IPS-18a (cell line): ENCODE measurements around the gene DLG2.
A peak's percentile ranks its signal among the peaks of the same experiment; 100 is the strongest.
"Not testable (repeated sequence)": the region's sequence is repeated elsewhere in the genome, so short reads cannot be mapped to it uniquely, and the experiment has no call there.

Source experiments
- H3K27ac ChIP-seq: one replicate; pipeline ENCODE4 v1.5.1; 2013; ENCODE audit warnings: low read length
- H3K27me3 ChIP-seq: one replicate; pipeline ENCODE4 v1.6.1; 2013; ENCODE audit warnings: mild to moderate bottlenecking, low read length; ENCODE audit not compliant: control insufficient read depth, insufficient read depth
- H3K36me3 ChIP-seq: one replicate; pipeline ENCODE4 v1.6.1; 2013; ENCODE audit warnings: low read depth, low read length; ENCODE audit not compliant: control insufficient read depth
- H3K4me1 ChIP-seq: one replicate; pipeline ENCODE4 v1.6.1; 2013; ENCODE audit warnings: low read depth, low read length; ENCODE audit not compliant: control insufficient read depth
- H3K4me3 ChIP-seq: one replicate; pipeline ENCODE4 v1.5.1; 2013; ENCODE audit warnings: low read length
- H3K9ac ChIP-seq: one replicate; pipeline ENCODE4 v1.6.1; 2013; ENCODE audit warnings: mild to moderate bottlenecking, low read length, moderate library complexity
- H3K9me3 ChIP-seq: one replicate; pipeline ENCODE4 v1.6.1; 2013; ENCODE audit warnings: low read depth, low read length; ENCODE audit not compliant: control insufficient read depth

The DLG2 gene

DNA sequence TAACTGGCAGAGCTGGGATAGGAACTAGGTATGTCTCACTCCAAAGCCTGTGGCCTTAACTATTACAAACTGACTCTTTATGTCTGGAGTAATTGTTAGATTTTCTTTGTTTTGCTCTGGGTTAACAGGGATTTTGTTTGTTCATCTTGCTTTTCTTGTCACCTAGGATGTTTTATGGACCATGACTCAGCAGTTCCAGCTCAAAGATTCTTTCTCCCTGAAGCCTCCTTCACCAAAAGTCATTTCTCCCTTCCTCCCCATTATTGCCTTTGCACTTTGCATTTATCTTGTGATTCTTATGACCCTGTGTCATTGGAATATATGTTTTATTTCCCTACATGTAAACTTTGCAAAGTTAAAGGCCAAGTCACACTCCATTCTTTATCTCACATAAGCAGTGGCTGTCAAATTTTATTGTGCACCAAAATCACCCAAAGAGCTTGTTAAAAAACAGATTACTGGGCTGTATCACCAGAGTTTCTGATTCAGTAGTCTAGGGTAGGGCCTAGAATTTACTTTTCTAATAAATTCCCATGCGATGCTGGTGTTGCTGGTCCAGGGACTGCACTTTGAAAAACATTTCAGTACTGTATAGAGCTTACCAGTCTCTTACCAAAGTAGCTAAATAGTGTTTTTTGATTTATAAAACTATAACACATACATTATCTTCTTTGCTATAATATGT lies 327.7 kb downstream of the DLG2 start:
- Histone ChIP-seq H3K27ac (peak overlapping the region; percentile 10), H3K4me3 (no peak overlapping the region), H3K27me3 (no peaks in the 10 kb centered on the region), H3K9me3 (no peaks in the 10 kb centered on the region), H3K36me3 (no peaks in the 10 kb centered on the region), H3K9ac (no peak overlapping the region), H3K4me1 (no peaks in the 10 kb centered on the region)

DNA sequence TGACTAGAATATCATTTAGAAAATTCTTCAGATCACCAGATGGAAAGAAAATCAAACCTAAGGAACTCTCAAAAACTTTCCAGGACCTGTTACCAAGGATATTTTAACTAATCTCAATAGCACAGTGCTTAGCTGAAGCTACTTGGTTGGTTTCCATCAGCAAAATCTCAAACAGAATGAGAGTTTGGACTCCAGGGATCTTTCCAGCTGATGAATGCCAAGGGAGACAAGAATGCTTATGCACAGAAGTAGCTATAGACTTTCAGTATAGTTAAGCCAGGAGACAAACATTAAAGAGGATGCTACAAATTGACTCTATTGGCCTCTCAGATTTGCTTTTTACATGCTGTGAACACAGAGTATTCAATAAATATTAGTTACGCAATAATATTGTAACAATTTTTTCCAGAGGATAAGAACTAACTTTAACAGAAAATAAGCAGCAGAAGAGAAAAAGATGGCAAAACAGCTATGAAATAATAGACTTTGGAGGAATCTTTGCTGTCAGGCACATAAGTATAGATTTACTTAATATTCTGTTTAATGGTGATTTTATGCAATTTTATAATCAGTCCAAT lies 331.4 kb downstream of the DLG2 start:
- Histone ChIP-seq H3K27ac (no peak overlapping the region), H3K36me3 (no peaks in the 10 kb centered on the region)

DNA sequence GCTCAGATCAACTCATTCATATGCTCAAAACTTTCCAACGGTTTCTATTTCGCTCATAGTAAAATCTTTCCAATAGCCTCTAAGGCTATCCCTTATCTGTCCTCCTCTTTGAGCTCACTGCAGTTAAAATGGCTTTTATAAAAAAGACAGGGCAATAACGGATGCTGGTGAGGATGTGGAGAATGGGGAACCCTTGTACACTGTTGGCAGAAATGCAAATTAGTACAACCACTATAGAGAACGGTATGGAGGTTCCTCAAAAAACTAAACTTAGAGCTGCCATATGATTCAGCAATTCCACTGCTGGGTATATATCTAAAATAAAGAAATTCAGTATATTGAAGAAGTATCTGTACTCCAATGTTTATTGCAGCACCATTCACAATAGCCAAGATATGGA lies 345.6 kb downstream of the DLG2 start:
- H3K9ac ChIP-seq: no peak overlapping the region
- H3K27me3 ChIP-seq: no peaks in the 10 kb centered on the region
- no peaks in the 10 kb centered on the region for H3K9me3 ChIP-seq
- no peaks in the 10 kb centered on the region for H3K36me3 ChIP-seq
- no peak overlapping the region for H3K27ac ChIP-seq
- H3K4me3 ChIP-seq: no peak overlapping the region
- no peaks in the 10 kb centered on the region for H3K4me1 ChIP-seq

More for the DNA sequence above, 331.4 kb downstream of the DLG2 start:
- H3K9me3 ChIP-seq: no peaks in the 10 kb centered on the region
- H3K27me3 ChIP-seq: no peaks in the 10 kb centered on the region
- no peak overlapping the region for H3K4me3 ChIP-seq
- no peaks in the 10 kb centered on the region for H3K4me1 ChIP-seq
- H3K9ac ChIP-seq: no peak overlapping the region

DNA sequence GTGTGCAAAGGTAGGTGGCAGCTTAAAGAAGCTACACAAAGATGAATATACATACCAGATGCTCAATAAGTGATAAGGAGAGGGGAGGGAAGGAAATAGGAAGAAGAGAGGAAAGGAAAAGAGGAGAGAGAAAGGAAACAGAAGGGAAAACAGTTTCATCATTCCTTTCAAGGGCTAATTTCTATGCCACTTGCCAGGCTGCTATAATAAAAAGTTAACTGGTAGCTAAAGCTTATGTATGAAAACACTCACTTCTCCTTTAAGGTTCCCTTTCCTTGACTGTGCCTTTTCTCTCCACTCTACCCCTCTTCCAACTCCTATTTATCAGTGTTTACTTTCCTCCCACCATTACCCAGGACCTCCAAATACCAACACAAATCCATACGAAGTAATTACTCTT lies 347.9 kb downstream of the DLG2 start:
- Histone ChIP-seq H3K9ac (no peak overlapping the region), H3K36me3 (no peaks in the 10 kb centered on the region), H3K4me1 (no peaks in the 10 kb centered on the region), H3K27me3 (no peaks in the 10 kb centered on the region), H3K27ac (no peak overlapping the region), H3K4me3 (no peak overlapping the region), H3K9me3 (no peaks in the 10 kb centered on the region)

DNA sequence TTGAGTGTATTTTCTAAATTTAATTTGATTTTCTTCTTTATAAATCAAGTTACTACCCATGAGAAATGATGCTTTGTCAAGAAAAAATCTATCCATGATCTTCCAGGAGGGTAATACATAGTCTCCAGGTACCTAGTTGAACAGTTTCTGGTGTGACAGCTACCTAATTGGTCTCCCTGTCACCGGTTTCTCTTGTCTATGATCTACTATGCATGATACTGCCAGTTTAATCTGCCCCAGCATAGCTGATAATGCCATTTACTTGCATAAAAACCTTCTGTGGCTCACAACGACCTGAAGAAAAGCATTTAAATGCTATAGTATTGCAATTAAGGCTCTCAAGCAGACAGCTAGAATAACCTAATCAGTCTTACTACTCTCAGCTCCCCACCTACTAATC lies 349.5 kb downstream of the DLG2 start:
- no peaks in the 10 kb centered on the region for H3K9me3 ChIP-seq
- no peaks in the 10 kb centered on the region for H3K4me1 ChIP-seq
- no peaks in the 10 kb centered on the region for H3K36me3 ChIP-seq
- H3K27ac ChIP-seq: no peak overlapping the region
- H3K4me3 ChIP-seq: no peak overlapping the region
- H3K9ac ChIP-seq: no peak overlapping the region
- no peaks in the 10 kb centered on the region for H3K27me3 ChIP-seq

DNA sequence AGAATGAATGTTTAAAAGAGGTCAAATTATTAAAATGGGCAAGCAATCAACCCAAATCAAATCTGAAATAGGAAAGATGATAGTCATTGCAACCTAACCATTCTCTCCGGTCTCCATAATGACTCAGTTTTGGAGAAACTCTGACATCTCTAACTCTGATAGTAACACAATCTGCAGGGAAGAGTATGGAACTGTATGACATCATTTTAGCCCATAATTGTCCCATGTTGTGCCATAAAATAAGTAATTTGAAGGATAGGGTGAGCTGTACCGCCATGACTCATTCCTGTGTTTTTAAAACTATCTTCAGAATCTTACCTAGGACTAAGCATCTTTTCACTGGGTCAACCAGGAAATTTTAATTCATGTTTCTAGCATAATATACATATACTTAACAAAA lies 350.8 kb downstream of the DLG2 start:
- Histone ChIP-seq H3K9ac (no peak overlapping the region), H3K4me1 (no peaks in the 10 kb centered on the region), H3K27me3 (no peaks in the 10 kb centered on the region)

DNA sequence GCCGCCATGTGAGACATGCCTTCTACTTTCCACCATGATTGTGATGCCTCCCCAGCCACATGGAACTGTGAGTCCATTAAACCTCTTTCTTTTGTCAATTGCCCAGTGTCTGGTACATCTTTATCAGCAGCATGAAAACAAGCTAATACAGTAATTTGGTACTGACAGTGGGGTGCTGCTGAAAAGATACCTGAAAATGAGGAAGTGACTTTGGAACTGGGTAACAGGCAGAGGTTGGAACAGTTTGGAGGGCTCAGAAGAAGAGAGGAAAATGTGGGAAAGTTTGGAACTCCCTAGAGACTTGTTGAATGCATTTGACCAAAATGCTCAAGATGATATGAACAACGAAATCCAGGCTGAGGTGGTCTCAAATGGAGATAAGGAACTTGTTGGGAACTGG lies 356.8 kb downstream of the DLG2 start:
- not testable (repeated sequence) for H3K36me3 ChIP-seq, H3K9me3 ChIP-seq, H3K4me3 ChIP-seq, H3K27ac ChIP-seq, H3K4me1 ChIP-seq, H3K9ac ChIP-seq, H3K27me3 ChIP-seq

More for the DNA sequence above, 350.8 kb downstream of the DLG2 start:
- H3K27ac ChIP-seq: no peak overlapping the region
- no peak overlapping the region for H3K4me3 ChIP-seq
- H3K36me3 ChIP-seq: no peaks in the 10 kb centered on the region
- no peaks in the 10 kb centered on the region for H3K9me3 ChIP-seq

DNA sequence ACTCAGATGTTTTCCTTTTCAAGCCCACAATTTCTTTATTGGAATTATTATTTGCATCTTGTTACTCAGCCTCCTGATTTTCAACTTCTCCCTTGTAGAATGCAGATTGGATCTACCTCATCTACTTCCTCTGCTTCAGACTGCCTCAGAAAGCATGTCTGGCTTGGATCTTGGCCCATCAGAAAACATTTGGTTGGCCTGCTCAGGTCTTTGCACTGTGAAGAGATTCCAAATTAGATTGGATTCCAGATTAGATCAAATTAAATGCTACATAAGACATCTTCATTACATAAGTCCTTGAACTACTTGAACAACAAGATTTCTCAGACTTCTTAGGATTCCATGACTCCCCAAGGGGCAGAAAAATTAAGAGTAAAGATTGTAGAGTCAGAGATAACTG lies 358.0 kb downstream of the DLG2 start:
- Histone ChIP-seq H3K9ac (no peak overlapping the region), H3K9me3 (no peaks in the 10 kb centered on the region), H3K27me3 (no peaks in the 10 kb centered on the region), H3K27ac (no peak overlapping the region), H3K36me3 (no peaks in the 10 kb centered on the region), H3K4me1 (peaks cover 4% of the 10 kb centered on the region), H3K4me3 (no peak overlapping the region)

DNA sequence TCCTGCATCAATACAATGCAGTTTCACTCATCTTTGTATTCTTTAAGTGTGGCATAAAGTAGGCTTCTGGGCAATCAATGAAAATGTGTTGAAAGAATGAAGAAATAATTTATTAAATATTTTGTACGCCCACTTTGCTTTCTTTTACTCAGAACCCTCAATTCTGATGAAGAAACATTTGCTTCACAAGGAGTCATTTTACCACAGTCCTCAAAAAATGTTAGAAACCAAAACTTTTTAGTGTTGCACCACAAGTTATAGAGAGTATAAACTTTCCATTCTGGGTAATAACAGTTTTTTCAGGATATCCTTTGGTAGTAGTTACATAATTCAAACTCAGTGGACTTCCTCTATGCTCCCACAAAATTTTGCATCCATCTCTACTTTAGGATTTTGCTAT lies 360.5 kb downstream of the DLG2 start:
- no peak overlapping the region for H3K9ac ChIP-seq
- H3K27ac ChIP-seq: no peak overlapping the region
- peaks cover 4% of the 10 kb centered on the region for H3K4me1 ChIP-seq
- H3K4me3 ChIP-seq: no peak overlapping the region
- H3K27me3 ChIP-seq: no peaks in the 10 kb centered on the region
- no peaks in the 10 kb centered on the region for H3K36me3 ChIP-seq
- H3K9me3 ChIP-seq: no peaks in the 10 kb centered on the region

DNA sequence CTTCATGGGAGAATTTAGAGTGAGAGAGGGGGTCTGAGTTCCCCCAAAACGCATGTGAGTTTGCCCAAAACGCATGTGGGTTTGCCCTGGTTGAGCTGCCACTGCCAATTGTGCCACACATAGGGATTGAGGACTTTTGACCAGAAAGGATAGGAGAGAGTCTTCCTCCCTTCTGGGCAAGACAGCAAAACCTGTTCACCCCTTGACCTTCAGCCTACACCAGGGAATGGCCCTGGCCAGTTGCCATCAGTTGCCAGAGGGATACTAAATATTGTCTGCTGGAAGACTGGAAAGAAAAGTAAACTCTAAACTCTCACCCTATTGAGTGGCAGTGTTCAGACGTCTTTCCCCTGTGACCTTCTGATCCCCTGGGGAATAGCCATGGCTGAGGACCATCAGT lies 363.8 kb downstream of the DLG2 start:
- H3K4me3 ChIP-seq: no peak overlapping the region
- H3K27me3 ChIP-seq: no peaks in the 10 kb centered on the region
- H3K4me1 ChIP-seq: peaks cover 2% of the 10 kb centered on the region
- no peaks in the 10 kb centered on the region for H3K36me3 ChIP-seq
- no peak overlapping the region for H3K27ac ChIP-seq
- no peaks in the 10 kb centered on the region for H3K9me3 ChIP-seq
- H3K9ac ChIP-seq: no peak overlapping the region

DNA sequence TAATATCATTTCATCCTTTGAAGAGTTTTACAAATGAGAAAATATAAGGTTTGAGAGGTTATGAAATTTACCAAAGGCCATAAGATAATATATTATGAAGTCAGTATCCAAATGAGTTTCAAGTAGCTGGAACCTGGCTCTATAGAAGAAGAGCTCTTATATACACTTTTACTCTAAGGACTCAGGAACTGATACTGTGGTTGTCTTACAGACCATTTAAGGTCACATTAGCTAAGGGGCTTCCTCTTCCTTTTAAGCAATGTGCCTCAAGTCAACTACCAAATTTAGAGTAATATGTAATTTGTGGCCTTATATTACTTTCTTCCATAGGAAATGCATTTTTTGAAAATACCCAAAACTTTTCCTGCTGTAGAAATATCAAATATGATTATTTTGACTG lies 369.3 kb downstream of the DLG2 start:
- Histone ChIP-seq H3K36me3 (no peaks in the 10 kb centered on the region), H3K9ac (no peak overlapping the region), H3K27me3 (no peaks in the 10 kb centered on the region), H3K4me1 (no peaks in the 10 kb centered on the region), H3K9me3 (no peaks in the 10 kb centered on the region), H3K27ac (no peak overlapping the region), H3K4me3 (no peak overlapping the region)

DNA sequence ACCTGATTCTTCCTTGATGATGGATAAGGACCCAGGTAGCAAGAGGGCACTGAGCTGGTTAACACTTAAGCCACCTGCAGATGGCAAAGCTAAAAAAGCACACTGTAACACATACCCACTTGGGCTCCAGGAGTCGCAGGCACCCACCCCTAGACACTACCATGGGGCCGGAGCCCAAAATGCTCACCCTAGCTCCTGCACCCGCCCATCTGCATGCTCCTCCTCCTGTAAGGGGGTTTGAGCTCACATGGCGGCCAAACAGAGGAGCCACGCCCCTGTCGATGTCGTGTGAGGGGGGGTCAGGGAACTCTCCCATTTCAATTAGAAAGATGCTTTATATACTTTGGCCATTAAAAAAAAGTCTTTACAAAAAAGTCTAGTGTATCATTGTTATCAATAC lies 370.7 kb downstream of the DLG2 start:
- no peaks in the 10 kb centered on the region for H3K4me1 ChIP-seq
- H3K9me3 ChIP-seq: no peaks in the 10 kb centered on the region
- H3K4me3 ChIP-seq: no peak overlapping the region
- H3K27ac ChIP-seq: no peak overlapping the region
- no peaks in the 10 kb centered on the region for H3K27me3 ChIP-seq
- H3K36me3 ChIP-seq: no peaks in the 10 kb centered on the region
- no peak overlapping the region for H3K9ac ChIP-seq
